Activated gamma-delta T cell treated with anti-CD3 and anti-CD28 coated beads, Interleukin-2, amount 50 U/mL, for 16 hours (primary cell): Measurements from ENCODE around the gene SETD3.

ENCODE experiments used
- DNase-seq: peaks from one replicate; pipeline ENCODE4 v3.0.0-alpha.2; 2020; ENCODE audit warnings: low read depth

The SETD3 gene

GRCh38 chr14:99393059-99393655 is 87.5 kb downstream of the SETD3 start:
- DNase-seq, result no peak

GRCh38 chr14:99391671-99392070 is 89.0 kb downstream of the SETD3 start:
- DNase-seq, result no peak

GRCh38 chr14:99389174-99389826 is 91.4 kb downstream of the SETD3 start:
- DNase-seq, result peak; percentile 21

- no peak for DNase-seq
These were observed 92.4 kb downstream of the SETD3 start for GRCh38 chr14:99388286-99388685.

GRCh38 chr14:99387880-99388279 is 92.8 kb downstream of the SETD3 start:
- no peak for DNase-seq

- DNase-seq, result no peak
These were observed 95.9 kb downstream of the SETD3 start for GRCh38 chr14:99384450-99385417.

- no peak for DNase-seq
These were observed 96.9 kb downstream of the SETD3 start for GRCh38 chr14:99383472-99384449.

GRCh38 chr14:99382781-99383471 is 97.7 kb downstream of the SETD3 start:
- no peak for DNase-seq

- DNase-seq, result no peak
These were observed 98.6 kb downstream of the SETD3 start for GRCh38 chr14:99382071-99382470.

GRCh38 chr14:99381688-99382060 is 99.0 kb downstream of the SETD3 start:
- no peak for DNase-seq

GRCh38 chr14:99380991-99381687 is 99.5 kb downstream of the SETD3 start:
- DNase-seq, result no peak

- no peak for DNase-seq
These were observed 100.3 kb downstream of the SETD3 start for GRCh38 chr14:99380402-99380801.

- DNase-seq, result no peak
These were observed 101.9 kb downstream of the SETD3 start for GRCh38 chr14:99378782-99379214.

GRCh38 chr14:99377951-99378350 is 102.7 kb downstream of the SETD3 start:
- DNase-seq, result no peak

GRCh38 chr14:99374964-99375363 is 105.7 kb downstream of the SETD3 start:
- no peak for DNase-seq

GRCh38 chr14:99363616-99364290 is 116.9 kb downstream of the SETD3 start:
- DNase-seq, result no peak

GRCh38 chr14:99363051-99363450 is 117.6 kb downstream of the SETD3 start:
- no peak for DNase-seq

- DNase-seq, result no peak
These were observed 119.0 kb downstream of the SETD3 start for GRCh38 chr14:99361596-99362215.
